ENCODE data around the gene VSTM1. TPM values are rescaled to one million over a fixed set of nuclear protein-coding genes. Genes with fewer than 3 reads are reported as not detected.

Gene VSTM1, protein sequence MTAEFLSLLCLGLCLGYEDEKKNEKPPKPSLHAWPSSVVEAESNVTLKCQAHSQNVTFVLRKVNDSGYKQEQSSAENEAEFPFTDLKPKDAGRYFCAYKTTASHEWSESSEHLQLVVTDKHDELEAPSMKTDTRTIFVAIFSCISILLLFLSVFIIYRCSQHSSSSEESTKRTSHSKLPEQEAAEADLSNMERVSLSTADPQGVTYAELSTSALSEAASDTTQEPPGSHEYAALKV
- 0.75 TPM in 1 of 2 replicates, not detected in the other for total RNA-seq

DNA sequence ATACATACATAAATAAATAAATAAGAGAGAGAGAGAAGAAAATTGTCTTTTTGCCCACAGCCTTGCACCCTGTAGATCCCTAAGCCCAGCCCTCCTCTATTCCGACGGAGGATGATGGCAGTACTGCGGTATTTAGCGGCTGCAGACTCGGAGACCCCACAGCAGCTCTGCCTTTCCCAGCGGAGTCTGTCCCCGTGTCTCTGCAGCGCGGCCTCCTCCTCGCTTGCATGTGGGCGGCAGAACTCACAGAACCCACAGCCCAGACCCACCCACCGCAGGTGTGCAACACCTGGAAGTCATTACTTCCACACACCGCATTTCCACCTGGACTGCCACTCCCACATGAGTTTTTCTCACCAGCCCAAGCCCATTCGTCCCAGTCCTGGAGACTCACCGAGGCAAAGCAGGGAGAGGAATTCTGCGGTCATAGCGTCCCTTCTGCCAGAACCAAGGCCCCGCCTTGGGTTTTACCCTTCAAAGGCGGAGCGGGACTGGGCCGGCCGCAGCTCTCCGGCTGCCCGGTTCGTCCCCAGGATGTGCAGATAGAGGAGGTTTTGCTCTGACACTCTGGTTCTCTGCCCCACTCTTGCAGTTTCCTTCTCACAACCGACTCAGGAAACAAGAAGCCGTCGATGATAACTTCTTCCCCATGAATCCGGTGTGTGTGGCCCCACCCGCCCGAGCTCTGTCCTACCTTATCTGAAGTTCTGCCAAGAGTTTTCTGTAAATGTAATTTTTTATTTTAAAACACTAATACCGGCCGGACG is at the start of gene VSTM1:
VSTM1 (minus strand) TSS at position 548 of the 767 bp plus-strand sequence; CDS start at position 428, 120 bp downstream.
- no peak for DNase-seq (ENCODE audit: low read depth)
- no peak within 1 kb of the TSS for H3K4me3 ChIP-seq (ENCODE audit: low read depth, low read length)
- TF ChIP-seq, protein P1, sequence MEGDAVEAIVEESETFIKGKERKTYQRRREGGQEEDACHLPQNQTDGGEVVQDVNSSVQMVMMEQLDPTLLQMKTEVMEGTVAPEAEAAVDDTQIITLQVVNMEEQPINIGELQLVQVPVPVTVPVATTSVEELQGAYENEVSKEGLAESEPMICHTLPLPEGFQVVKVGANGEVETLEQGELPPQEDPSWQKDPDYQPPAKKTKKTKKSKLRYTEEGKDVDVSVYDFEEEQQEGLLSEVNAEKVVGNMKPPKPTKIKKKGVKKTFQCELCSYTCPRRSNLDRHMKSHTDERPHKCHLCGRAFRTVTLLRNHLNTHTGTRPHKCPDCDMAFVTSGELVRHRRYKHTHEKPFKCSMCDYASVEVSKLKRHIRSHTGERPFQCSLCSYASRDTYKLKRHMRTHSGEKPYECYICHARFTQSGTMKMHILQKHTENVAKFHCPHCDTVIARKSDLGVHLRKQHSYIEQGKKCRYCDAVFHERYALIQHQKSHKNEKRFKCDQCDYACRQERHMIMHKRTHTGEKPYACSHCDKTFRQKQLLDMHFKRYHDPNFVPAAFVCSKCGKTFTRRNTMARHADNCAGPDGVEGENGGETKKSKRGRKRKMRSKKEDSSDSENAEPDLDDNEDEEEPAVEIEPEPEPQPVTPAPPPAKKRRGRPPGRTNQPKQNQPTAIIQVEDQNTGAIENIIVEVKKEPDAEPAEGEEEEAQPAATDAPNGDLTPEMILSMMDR (conservative IDR thresholded peaks at IDR 0.05; ENCODE audit: low read depth, low read length), result no peak

DNA sequence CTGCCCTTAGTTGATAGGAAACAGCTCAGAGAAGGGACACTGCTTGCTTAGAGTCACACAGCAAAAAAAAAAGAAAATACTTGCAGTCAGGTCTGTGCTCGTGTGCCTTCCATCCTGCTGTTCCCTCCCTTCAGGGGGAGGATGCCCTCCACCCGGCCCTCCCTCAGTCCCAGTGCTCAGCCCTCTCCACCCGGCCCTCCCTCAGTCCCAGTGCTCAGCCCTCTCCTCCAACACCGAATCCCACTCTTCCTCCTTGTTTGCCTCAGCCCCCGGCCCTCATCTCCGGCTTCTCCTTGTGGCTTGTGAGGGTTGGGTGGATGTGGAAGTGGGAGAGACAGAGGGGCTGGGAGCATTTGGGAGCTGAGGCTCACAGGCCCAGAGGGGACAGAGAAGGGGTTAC is 46.0 kb upstream of the VSTM1 start:
- DNase-seq (ENCODE audit: low read depth), result no peak
- TF ChIP-seq, protein P1 (conservative IDR thresholded peaks at IDR 0.05; ENCODE audit: low read depth, low read length), result no peak
- H3K4me3 ChIP-seq (ENCODE audit: low read depth, low read length), result no peak overlapping the region

DNA sequence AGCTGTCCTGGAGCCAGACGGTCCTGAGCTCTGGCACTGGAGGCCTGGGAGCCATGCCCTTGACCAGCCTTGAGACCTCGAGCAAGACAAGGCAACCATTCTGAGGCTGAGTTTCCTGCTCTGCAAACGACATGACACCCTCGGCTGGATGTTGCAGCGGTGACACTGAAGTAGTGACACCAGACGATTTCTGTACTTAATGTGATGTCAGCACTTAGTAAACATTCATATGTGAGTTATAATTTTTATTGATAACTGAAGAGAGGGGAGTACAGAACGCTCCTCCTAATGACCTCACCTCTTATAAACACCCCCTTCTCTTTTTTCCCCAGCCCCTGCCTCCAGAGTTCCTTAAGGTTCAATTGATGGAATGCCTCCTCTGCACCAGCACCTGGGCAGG is 44.8 kb upstream of the VSTM1 start:
- no peak overlapping the region for H3K4me3 ChIP-seq (ENCODE audit: low read depth, low read length)
- DNase-seq (ENCODE audit: low read depth), result no peak
- TF ChIP-seq, protein P1 (conservative IDR thresholded peaks at IDR 0.05; ENCODE audit: low read depth, low read length), result no peak

DNA sequence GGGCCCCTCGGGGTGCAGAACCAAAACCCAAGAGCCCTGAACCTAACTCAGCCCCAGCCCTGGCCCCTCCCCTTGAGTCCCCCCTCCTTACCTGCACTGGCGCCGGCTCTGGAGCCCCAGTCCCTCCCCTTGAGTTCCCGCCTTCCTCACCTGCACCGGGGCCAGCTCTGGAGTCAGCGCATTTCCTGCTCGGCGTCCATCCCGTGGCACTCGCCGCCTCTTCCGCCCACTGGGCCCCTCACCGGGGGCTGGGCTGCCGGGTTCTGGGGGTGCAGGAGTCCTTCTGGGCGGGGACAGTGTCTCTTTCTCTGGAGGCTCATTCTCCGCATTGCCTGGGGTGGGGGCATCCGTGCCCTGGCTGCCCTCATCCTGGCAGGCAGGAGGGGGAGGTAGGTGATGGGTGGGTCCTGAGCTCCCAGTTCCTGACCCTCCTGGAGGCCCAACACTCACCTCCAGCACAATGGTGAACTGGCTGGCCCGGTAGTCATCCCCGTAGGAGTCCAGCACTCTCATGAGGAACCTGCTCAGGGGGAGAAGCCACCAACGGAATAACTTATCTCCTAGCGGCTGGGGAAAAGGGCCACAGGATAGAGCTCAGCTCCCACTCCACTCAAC is 44.3 kb upstream of the VSTM1 start:
- TF ChIP-seq, protein P1 (conservative IDR thresholded peaks at IDR 0.05; ENCODE audit: low read depth, low read length), result no peak
- DNase-seq (ENCODE audit: low read depth), result no peak
- no peak overlapping the region for H3K4me3 ChIP-seq (ENCODE audit: low read depth, low read length)

DNA sequence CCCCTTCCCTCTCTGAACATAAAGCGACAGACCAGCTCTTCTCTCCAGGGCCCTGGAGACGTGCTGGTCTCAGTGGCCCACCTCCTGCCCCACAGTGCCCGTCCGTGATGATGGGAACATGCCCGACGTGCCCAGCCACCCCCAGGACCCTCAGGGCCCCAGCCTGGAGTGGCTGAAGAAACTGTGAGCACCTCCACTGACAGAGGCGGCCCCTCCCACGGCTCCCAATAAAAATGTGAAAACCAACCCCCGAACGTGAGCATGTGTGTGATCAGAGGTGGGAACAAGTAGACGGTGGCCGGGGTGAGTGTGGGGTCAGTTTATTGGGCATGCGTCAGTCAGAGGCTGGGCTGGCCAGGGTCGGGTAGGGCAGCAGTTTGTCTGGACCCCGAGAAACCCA is 43.0 kb upstream of the VSTM1 start:
- no peak for DNase-seq (ENCODE audit: low read depth)
- TF ChIP-seq, protein P1 (conservative IDR thresholded peaks at IDR 0.05; ENCODE audit: low read depth, low read length), result no peak

DNA sequence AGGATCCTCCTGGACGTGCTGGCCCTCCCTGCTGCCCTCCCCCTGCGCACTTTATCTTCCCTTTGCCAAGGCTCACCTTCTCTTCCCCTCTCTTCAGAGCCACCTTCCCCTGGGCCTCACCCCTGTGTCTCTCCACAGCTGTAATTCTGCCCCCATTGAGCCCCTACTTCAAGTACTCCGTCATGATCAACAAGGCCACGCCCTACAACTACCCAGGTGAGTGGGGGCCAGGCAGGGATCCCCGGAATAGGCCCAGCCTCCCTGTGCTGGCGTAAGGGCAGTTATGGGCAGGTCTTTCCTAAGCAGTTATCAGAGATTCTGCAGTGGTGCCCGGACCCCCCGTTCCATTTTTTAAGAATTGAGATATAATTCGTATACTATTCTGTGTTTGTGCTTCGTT is 42.1 kb upstream of the VSTM1 start:
- TF ChIP-seq, protein P1 (conservative IDR thresholded peaks at IDR 0.05; ENCODE audit: low read depth, low read length), result no peak
- H3K4me3 ChIP-seq (ENCODE audit: low read depth, low read length), result no peak overlapping the region
- DNase-seq (ENCODE audit: low read depth), result no peak

More for the DNA sequence above, 43.0 kb upstream of the VSTM1 start:
- H3K4me3 ChIP-seq (ENCODE audit: low read depth, low read length), result no peak overlapping the region

All from epithelial cell of proximal tubule (primary cell).